NCI-H1105 treated with DMSO at 0.1 percent for 48 hours (cell line): ENCODE results near the gene IL1F10.

Experiments
- DNase-seq: peaks from one replicate; lab custom pipeline; 2025; lab: John Stamatoyannopoulos, UW

The IL1F10 gene

DNA sequence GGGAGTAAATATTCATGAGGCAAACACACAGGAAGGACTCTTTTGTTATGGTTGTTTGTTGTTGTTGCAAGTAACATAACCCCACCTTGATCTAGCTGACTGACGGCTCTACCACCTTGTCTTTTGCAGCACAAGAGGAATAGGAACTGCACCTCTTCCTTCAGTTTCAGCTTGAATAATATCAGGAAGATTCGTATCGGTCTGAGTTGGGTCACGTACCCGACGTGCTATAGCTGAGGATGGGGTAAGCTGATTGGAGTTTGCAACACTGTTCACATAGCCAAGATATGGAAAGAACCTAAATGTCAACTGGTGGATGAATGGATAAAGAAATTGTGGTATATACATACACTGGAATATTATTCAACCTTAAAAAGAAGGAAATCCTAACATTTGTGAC is 45.1 kb downstream of the IL1F10 start:
- DNase-seq, result no peak

GRCh38 chr2:113113807-113114206 is 46.0 kb downstream of the IL1F10 start:
- DNase-seq, result no peak

GRCh38 chr2:113114224-113114945 is 46.6 kb downstream of the IL1F10 start:
- DNase-seq, result no peak

DNA sequence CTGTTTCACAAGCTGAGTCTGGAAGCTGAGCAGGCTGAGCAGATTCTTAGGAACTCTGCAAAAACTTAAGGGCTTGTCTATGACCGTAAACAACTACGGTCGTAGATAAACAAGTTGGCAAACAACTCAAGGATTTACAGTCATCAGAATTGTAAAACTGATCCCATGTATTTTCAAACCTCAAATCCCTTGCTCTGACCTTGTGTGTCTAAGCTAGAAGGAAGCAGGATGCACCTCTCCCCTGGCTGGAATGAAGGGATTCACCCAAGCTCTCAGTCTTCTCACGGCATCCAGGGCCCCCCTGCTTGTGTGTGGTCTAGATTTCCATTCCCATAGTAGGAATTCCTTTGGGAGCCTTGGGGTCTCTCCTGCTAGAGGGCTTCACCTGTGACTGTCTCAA is 47.2 kb downstream of the IL1F10 start:
- DNase-seq, result no peak

DNA sequence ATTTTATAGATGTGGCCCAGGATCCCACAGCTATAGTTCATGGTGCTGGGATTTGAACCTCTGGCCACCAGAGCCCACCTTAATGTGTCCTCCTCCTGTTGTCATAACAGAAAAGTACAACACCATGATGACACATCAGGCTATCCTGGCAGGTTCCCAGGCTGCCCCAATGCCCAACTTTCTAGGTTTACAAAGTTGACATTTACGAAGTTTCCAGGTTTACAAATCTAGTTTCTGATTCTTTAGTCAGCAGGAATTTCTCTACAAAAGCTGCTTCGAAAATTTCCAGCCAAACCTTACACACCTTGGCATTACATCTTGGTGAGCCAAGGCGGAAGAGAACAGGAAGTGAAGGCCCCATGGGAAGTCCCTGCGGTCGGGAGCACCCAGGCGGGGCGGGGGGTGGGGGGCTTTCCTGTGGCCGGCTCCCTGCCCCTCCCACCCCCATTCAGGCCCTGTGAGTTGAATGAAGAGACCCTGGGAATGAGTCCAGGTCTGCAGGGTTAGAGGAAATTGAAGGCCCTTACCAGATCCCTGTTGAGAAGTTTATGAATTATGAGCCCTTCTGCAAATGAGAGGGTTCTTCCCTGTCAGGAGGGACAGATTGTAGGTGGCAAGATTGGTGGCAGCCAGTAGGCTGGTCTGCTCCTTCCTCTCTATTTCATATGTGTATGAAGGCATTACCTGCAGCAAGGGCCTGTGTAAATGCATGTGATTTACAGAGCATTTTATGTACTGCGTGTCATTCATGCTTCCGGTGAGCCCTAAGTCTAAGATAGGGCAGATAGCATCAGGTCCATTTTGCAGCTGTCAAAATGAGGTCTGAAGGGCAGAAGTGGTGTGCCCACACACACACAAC is 48.6 kb downstream of the IL1F10 start:
- no peak for DNase-seq

DNA sequence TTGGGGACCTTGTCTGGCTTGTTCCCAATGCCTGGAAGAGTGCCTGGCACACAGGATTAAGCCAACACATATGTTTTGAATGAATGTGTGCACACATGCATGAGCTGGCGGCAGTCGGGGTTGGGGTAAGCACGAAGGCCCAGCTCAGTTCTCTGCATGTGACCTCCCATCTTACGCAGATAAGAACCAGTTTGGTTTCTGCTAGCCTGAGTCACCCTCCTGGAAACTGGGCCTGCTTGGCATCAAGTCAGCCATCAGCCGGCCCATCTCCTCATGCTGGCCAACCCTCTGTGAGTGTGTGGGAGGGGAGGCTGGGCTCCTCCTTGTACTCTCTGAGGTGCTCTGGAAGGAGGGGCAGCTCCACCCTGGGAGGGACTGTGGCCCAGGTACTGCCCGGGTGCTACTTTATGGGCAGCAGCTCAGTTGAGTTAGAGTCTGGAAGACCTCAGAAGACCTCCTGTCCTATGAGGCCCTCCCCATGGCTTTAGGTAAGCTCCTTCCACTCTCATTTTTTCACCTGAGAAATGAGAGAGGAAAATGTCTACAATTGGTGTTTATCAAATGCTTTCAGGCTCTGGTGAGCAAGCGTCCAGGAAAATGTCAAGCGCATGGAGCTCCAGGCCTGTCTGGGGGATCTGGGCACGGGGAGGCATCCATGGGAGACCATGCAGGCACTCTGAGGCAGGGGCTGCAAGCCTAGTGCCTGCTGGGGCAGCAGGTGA is 49.9 kb downstream of the IL1F10 start:
- no peak for DNase-seq

GRCh38 chr2:113118263-113118657 is 50.5 kb downstream of the IL1F10 start:
- no peak for DNase-seq

DNA sequence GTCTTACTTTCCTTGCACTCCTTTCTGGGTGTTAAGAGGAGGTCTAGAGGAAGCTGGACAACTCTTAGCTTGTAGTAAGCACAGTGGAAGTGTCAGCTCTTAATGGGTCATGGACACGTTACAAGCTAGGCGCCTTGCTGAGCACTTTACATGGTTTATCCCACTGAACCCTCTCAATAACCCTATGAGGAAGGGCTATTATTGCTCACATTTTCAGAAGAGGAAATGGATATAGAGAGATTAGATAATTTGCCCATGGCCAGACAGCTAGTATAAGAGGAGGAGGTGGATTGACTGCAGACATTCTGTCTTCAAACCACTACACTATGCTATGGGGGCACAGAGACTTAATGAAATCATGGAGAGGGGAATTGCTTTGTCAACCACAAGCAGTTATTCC is 51.3 kb downstream of the IL1F10 start:
- DNase-seq, result no peak

GRCh38 chr2:113120861-113121260 is 53.1 kb downstream of the IL1F10 start:
- DNase-seq, result no peak

DNA sequence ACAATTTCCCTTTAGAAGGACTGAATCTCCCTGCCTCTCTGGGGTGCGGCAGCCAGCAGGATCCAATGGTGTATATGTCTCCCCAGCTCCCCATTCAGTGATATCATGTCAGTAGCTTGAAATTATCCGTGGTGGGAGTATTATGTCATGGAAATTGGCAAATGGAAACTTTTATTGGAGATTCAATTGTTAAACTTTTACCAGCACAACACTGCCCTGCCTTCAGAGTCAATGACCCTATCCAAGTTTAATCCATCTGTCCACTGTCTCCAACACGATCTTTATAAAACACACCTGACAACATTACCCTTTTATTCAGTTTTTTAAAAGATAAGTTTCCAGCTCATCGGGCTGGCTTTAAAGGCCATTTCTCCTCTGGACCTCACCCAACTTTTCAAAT is 54.6 kb downstream of the IL1F10 start:
- DNase-seq, result no peak

- DNase-seq, result no peak
Measured at GRCh38 chr2:113123726-113124125, 56.0 kb downstream of the IL1F10 start.

DNA sequence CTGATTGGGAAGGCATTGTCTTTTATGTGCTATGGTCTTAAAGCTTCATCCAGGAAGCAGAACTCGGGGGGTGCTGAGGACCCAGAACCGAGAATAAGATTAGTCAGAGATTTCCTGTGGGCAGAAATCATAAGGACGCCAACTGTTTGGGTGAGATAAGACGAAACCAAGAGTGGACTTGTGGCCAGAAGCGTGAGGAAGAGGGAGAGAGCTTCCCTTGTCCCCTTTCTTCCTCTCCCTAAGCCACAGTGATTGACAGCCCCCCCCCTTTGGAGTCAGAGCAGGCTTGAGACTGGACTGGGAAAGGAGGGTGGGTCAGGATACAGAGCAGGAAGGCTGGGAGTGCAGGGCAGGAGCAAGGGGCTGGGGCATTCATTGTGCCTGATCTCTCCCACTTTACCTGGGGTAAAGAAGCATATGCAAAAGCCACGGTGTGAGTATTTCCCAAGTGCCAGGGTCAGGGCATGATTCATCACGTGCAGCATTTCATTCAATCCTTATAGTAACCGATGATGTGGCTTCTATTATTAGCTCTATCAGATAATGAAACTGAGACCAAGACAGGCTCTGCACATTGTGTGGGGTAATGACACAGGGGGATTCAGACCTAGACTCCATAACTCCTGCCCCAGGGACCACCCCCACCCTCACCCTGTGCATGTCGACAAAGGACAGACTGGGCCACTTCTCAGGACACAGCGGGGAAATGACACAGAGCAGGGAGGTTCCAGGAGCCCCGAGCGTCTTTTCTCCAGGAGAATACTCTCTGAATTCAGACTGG is 56.6 kb downstream of the IL1F10 start:
- no peak for DNase-seq
